Thyroid gland (tissue), 4 donors: ENCODE measurements around the gene MKRN2OS. TPM values are rescaled to one million over a fixed set of nuclear protein-coding genes. Genes with fewer than 3 reads are reported as not detected.

Experiments used
- DNase-seq, 2 donors: peaks; one replicate each; pipeline ENCODE4 v3.0.0-alpha.2; 2019
- H3K27ac ChIP-seq, 3 donors: fragments of 200-600 bp; sonication (generic); 1 replicate in 2 of 3; 2 replicates in 1 of 3; pipeline ENCODE4 v1.5.1; 2016 to 2019; ENCODE audit warnings: mild to moderate bottlenecking in 1 of 3, moderate library complexity in 1 of 3
- H3K27me3 ChIP-seq: fragments of 200-600 bp; sonication (generic); one replicate; pipeline ENCODE4 v1.5.1; 2019
- H3K36me3 ChIP-seq, 2 donors: fragments of 200-600 bp; sonication (generic); one replicate each; pipeline ENCODE4 v1.5.1; 2016 to 2019
- H3K4me1 ChIP-seq, 2 donors: fragments of 200-600 bp; sonication (generic); one replicate each; pipeline ENCODE4 v1.5.1; 2017 to 2019
- H3K4me3 ChIP-seq, 3 donors: fragments of 200-600 bp; sonication (generic); replicated peaks in 1 of 3; 1 replicate in 2 of 3; 2 replicates in 1 of 3; pipeline ENCODE4 v1.5.1; 2016; ENCODE audit warnings: mild to moderate bottlenecking in 1 of 3
- H3K9me3 ChIP-seq: fragments of 200-600 bp; sonication (generic); one replicate; pipeline ENCODE4 v1.5.1; 2017
- POLR2A ChIP-seq, 2 donors: fragments of 450-650 bp; IDR thresholded peaks; one replicate each; pipeline ENCODE4 v1.6.1; 2017; ENCODE audit warnings: antibody characterized with exemption in 2 of 2, mild to moderate bottlenecking in 2 of 2, moderate library complexity in 1 of 2
- WGBS, 2 donors: methylation state at CpG; one replicate each; pipeline ENCODE4 v1.1.5; 2017; 5-methylcytosine and 5-hydroxymethylcytosine counted together
- intact Hi-C: fragments of 100-400 bp; cut with DNase I; formaldehyde crosslinking; loops from one replicate; pipeline ENCODE4 v1.15.1; 2023
- total RNA-seq, 4 donors: library from RNA; depleted of rRNA; stranded (reverse); fragments of >200 nt; gene quantifications; one replicate each; pipeline ENCODE4 v1.2.3, GENCODE V29; 2016
- TF ChIP-seq, protein P1 (sequence below), 6 experiments: fragments of 200-600 bp in 3 of 6; fragments of 450-650 bp in 3 of 6; sonication (generic) in 3 of 6; IDR thresholded peaks; one replicate each; pipeline ENCODE4 v1.5.1; 2016 to 2019; ENCODE audit warnings: antibody characterized with exemption in 6 of 6, mild to moderate bottlenecking in 2 of 6, inconsistent platforms in 1 of 6, moderate library complexity in 1 of 6

The MKRN2OS gene
- total RNA-seq, 4 donors from 2014 or later = not detected

DNA sequence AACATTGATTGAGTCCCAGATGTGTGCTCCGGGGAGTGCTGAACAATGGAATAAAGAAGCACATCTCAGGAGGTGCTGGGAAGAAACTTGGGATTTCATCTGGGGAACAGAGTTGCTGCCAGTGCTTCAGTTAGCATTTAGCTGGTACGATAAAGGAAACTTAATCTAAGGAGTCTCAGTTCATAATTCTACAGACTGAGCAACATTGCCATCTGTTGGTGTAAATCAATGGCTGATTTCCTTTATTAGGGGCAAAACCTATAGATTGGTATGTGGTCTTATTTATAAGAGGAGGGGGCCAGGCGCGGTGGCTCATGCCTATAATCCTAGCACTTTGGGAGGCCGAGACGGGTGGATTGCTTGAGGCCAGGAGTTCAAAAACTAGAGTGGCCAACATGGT, 8.9 kb downstream of the MKRN2OS start:
- no peak overlapping the region for H3K27ac ChIP-seq
- no peak for TF ChIP-seq POLR2A (IDR thresholded peaks at IDR 0.05)
- TF ChIP-seq, protein P1, sequence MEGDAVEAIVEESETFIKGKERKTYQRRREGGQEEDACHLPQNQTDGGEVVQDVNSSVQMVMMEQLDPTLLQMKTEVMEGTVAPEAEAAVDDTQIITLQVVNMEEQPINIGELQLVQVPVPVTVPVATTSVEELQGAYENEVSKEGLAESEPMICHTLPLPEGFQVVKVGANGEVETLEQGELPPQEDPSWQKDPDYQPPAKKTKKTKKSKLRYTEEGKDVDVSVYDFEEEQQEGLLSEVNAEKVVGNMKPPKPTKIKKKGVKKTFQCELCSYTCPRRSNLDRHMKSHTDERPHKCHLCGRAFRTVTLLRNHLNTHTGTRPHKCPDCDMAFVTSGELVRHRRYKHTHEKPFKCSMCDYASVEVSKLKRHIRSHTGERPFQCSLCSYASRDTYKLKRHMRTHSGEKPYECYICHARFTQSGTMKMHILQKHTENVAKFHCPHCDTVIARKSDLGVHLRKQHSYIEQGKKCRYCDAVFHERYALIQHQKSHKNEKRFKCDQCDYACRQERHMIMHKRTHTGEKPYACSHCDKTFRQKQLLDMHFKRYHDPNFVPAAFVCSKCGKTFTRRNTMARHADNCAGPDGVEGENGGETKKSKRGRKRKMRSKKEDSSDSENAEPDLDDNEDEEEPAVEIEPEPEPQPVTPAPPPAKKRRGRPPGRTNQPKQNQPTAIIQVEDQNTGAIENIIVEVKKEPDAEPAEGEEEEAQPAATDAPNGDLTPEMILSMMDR (IDR thresholded peaks at IDR 0.05) = no peak
- intact Hi-C loops = no loop called here
- H3K4me3 ChIP-seq = no peak overlapping the region
- no peaks in the 10 kb centered on the region for H3K4me1 ChIP-seq
- no peaks in the 10 kb centered on the region for H3K9me3 ChIP-seq
- 91 to 92% methylated on average over 6 of the region's 6 CpGs for WGBS, 2 donors
- peaks cover 0 to 8% of the 10 kb centered on the region in 2 donors for H3K36me3 ChIP-seq
- no peaks in the 10 kb centered on the region for H3K27me3 ChIP-seq
- no peak for DNase-seq

DNA sequence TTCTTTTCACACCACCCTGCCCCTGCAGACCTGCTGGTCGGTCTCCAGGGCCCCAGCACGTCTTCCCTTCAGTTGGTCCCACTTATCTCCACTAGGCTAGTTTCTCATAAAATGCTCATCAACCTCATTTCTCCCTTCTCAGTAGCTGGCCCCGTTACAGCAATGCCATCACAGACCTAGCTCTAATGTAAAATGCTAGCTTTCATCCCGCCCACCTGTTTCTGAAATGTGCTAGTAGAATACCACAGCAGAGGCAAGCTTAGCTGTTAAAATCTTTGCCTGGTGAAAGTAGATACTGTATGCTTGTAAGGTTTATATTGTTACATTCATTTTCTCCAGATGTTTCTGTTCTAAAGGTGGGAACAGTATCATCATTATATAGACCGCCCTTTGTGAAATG, 13.1 kb downstream of the MKRN2OS start:
- 92 to 94% methylated on average over 5 of the region's 5 CpGs for WGBS, 2 donors

DNA sequence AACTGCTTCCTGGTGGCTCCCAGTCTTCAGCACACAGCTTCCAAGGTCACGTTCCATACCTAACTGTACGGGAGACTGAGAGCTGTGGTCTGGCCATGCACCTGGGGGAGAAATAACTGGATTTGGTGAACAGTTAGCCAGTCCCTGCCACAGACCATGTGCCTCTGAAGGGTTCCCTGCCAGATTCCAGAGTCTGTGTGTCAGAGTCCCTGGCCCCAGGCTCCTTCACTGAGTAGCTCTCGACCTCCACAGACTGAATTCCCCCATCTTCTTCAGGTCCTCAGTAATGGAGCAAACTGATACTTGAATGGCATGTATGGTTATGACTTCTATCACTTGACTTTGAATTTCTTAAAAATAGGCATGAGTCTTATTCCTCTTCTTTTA, 17.5 kb downstream of the MKRN2OS start:
- Histone ChIP-seq H3K4me3 (no peak overlapping the region), H3K36me3 (peaks cover 0 to 18% of the 10 kb centered on the region in 2 donors), H3K27ac (no peak overlapping the region), H3K4me1 (peaks cover 0 to under 1% of the 10 kb centered on the region in 2 donors), H3K27me3 (no peaks in the 10 kb centered on the region), H3K9me3 (no peaks in the 10 kb centered on the region)
- no peak for TF ChIP-seq POLR2A (IDR thresholded peaks at IDR 0.05)
- intact Hi-C loops = no loop called here
- no peak for DNase-seq
- WGBS, 2 donors = 95 to 98% methylated on average over 3 of the region's 3 CpGs

More for the DNA sequence above, 13.1 kb downstream of the MKRN2OS start:
- Histone ChIP-seq H3K9me3 (no peaks in the 10 kb centered on the region), H3K27me3 (no peaks in the 10 kb centered on the region), H3K27ac (no peak overlapping the region), H3K36me3 (peaks cover 0 to 18% of the 10 kb centered on the region in 2 donors), H3K4me1 (no peaks in the 10 kb centered on the region), H3K4me3 (no peak overlapping the region)
- intact Hi-C loops = no loop called here
- TF ChIP-seq, protein P1 (IDR thresholded peaks at IDR 0.05) = no peak
- no peak for TF ChIP-seq POLR2A (IDR thresholded peaks at IDR 0.05)
- DNase-seq = no peak

DNA sequence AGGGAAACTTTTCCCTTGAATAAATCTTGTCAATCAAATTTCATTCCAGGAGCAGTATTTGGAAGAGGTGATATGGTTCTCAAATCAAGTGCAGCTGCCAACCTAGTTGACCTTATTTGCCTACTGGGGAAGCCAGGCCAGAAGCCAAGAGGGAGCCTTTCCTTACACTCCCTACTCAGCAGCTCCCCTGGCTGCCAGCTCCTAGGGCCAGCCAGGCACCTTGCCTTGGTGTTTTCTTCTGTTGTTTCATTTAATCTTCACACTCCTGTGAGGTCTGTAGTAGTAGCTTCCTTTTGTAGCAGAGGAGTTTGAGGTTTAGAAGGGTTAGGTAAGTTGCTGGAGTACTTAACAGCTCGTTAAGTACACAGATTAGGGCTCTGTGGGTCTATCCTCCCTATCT, 22.6 kb downstream of the MKRN2OS start:
- peak; percentile 41 to 63 for DNase-seq
- Histone ChIP-seq H3K4me1 (peaks cover 5 to 8% of the 10 kb centered on the region in 2 donors), H3K27me3 (no peaks in the 10 kb centered on the region), H3K4me3 (no peak overlapping the region), H3K27ac (no peak overlapping the region), H3K9me3 (no peaks in the 10 kb centered on the region), H3K36me3 (no peaks in the 10 kb centered on the region)
- intact Hi-C loops = no loop called here
- TF ChIP-seq POLR2A (IDR thresholded peaks at IDR 0.05) = no peak
- TF ChIP-seq, protein P1 (IDR thresholded peaks at IDR 0.05) = peak in 2 of 6 experiments; percentile 17 to 35
- 89 to 96% methylated on average over 1 of the region's 1 CpG for WGBS, 2 donors

DNA sequence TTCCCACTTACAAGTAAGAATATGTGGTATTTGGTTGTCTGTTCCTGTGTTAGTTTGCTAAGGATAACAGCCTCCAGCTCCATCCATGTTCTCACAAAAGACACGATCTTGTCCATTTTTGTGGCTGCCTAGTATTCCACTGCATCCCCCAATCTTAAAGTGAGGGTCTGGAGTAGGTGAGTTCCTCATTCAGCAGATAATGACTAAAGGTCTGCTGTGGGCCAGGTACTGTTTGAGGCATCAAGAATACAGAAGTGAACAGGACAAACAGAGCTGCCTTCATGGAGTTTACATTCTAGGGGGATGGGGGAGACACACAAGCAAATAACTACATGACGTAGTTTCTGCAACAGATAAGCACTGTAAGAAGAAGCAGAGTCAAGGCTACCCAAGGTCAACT, 24.3 kb downstream of the MKRN2OS start:
- Histone ChIP-seq H3K27me3 (no peaks in the 10 kb centered on the region), H3K9me3 (no peaks in the 10 kb centered on the region), H3K4me3 (no peak overlapping the region), H3K27ac (no peak overlapping the region), H3K4me1 (peaks cover 5 to 8% of the 10 kb centered on the region in 2 donors), H3K36me3 (no peaks in the 10 kb centered on the region)
- DNase-seq = no peak
- intact Hi-C loops = no loop called here
- WGBS, 2 donors = 98% methylated on average over 2 of the region's 2 CpGs
- TF ChIP-seq, protein P1 (IDR thresholded peaks at IDR 0.05) = no peak
- no peak for TF ChIP-seq POLR2A (IDR thresholded peaks at IDR 0.05)
